Hippocampal formation (tissue), 2 donors: ENCODE measurements around the gene SMOC2.

Source experiments
- DNase-seq, 2 donors: peaks; one replicate each; lab custom pipeline; 2025; lab: John Stamatoyannopoulos, UW

SMOC2 gene, protein sequence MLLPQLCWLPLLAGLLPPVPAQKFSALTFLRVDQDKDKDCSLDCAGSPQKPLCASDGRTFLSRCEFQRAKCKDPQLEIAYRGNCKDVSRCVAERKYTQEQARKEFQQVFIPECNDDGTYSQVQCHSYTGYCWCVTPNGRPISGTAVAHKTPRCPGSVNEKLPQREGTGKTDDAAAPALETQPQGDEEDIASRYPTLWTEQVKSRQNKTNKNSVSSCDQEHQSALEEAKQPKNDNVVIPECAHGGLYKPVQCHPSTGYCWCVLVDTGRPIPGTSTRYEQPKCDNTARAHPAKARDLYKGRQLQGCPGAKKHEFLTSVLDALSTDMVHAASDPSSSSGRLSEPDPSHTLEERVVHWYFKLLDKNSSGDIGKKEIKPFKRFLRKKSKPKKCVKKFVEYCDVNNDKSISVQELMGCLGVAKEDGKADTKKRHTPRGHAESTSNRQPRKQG

DNA sequence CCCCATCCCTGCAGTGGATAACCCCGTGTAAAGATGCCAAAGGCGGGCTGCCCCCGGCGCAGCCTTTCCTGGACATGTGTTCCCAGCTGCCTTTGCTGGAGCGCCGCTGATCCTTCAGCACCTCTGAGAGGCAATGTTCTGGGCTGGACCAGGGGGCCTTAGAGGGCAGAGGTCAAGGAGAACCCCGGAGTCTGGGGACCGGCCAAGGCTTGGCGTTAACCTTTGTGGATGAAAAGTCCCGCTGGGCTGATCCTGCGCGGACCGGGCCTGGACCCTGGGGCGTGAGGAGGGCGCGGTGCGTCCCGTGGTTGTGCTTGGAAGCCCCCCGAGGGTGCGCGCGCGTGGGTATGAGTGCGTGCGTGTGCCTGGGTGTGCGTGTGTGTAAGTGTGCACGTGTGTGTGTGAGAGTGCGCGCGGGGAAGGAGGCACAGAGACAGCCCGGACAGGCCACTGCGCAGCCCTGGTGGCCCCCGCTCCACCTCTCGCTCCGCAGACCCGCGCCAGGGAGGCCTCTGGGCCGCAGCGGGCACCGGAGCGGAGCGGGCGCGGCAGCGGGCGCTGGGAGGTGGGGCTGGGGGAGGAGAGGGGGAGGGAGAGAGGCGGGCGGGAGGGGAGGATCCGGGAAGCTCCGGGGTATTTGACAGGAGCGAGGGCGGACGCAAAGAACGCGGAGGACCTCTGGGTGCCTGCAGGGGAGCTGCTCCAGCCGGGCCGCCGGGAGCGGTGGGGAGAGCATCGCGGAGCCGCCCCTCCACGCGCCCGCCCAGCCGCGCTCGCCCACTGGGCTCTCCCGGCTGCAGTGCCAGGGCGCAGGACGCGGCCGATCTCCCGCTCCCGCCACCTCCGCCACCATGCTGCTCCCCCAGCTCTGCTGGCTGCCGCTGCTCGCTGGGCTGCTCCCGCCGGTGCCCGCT is at the start of gene SMOC2:
TSS of gene SMOC2 (plus strand) at position 665 of the 914 bp plus-strand sequence. CDS start at position 852, 187 bp downstream.
- DNase-seq = no peak

DNA sequence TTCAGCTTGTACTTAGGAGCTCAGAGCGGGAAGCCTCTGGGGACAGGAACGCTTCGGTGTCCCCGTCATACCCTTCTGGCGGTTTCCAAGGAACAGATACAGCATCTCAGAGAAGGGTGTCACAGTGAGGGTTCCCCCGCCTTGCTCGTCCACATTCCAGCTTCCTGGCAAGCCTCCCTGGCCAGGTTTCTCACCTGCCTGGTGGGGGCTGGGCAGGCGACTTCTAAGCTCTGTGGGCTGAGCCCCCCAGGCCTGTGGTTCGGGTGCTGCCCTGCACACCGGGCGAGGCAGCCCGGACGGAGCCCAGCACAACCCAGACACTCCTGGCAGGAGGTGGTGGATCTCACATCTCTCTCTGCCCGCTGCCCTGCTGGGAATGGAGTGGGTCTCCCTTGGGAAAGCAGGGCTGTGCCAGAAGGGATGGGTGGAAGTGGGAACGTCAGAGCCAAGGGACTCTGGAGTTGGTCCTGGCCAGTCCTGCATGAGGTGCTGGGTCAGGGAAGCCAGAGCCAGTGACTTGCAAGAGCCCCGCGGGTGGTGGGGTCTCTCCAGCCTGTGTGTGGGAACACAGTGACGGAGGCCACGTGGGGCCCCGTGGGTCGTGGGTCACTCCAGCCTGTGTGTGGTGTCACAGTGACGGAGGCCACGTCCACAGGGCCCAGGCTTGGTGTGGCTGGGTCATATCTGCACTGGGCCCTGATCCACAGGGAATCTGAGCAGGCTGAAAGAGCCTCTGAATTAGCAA is 47.7 kb upstream of the SMOC2 start:
- DNase-seq = no peak

DNA sequence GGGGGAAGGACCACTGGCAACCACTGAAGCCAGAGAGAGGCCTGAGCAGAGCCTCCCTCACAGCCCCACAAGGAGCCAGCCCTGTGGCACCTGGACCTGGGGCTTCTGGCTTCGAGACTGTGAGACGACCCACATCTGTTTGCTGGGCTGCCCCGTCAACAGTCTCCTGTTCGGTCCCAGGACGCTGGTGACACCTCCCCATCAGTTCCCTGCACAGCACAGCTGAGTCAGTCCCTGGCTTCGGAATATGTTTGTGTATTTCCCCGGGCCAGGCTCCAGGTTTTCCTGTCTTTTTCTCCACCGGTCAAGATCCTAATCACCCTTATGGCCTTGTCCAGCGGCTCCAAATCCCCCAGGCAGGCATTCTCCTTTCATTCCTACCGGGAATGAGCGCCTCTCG is 46.4 kb upstream of the SMOC2 start:
- DNase-seq = no peak

DNA sequence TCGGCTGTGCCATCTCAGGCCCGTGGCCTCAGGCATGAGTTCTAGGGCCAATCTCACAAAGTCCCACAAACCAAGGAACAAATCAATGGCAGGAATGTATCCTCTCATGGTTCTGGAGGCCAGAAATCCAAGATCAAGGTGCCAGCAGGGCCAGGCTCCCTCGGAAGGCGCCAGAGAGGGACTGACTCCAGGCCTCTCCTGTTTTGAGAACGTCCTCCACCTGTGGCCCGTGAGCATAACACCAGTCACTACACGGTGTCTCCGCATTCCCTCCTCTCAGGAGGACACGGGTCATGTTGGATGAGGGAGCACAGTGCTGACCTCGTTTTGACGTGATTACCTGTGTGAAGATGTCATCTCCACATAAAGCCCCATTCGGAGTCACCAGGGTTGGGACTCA is 45.0 kb upstream of the SMOC2 start:
- no peak for DNase-seq

DNA sequence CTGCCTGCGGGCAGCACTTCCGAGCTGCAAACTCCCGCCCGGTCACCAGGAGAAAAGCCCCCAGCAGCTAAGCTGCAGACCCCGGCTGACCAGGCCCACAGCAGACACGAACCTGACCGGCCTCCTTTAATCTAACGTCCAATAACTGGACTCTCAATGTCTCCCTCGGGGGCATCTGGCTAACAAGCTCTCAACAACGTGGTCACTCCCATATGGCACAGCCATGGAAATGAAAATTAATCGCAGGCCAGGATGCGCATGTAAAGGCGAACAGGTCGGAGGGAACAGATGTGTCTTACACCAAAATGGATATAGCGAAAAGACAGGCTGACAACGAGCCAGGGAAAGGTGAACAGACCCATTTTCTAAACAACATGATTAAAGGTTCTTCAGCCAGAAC is 44.4 kb upstream of the SMOC2 start:
- DNase-seq = no peak

DNA sequence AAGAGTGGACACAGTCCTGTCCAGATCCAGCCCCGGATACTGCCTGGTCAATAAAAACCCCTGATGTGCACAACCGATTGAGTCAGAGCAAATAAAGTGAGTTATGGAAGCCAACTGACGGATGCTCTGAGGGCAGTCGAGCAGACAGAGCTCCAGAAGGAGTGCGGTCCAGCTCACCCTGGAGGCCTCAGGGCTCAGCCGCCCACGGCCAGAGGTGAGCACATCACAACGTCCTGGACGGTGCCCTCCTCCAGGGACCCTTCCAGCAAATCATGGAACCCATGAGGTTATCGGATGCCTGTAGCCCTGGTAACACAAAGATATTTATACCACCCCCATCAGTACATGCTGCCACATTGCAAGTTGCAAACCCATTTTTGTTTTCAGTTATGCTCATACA is 44.0 kb upstream of the SMOC2 start:
- DNase-seq = no peak

DNA sequence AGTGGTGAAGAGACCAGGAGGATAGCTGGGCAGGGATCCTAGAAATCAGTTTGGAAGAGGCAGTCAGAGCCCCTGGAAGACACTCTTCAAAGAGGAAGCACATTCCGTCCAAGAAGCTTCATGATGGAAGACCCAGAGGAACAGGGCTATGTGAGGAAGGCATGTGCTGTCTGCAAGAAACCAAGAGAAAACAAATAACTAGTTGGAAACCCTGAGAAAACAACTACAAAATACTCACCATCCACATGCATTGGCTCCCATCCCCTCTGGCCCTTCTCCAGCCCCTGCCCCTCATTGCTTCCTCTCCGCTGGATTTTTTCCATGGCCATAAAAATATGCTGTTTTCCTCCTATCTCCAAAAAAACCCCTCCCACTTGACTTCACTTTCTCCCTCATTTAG is 40.9 kb upstream of the SMOC2 start:
- DNase-seq = no peak

DNA sequence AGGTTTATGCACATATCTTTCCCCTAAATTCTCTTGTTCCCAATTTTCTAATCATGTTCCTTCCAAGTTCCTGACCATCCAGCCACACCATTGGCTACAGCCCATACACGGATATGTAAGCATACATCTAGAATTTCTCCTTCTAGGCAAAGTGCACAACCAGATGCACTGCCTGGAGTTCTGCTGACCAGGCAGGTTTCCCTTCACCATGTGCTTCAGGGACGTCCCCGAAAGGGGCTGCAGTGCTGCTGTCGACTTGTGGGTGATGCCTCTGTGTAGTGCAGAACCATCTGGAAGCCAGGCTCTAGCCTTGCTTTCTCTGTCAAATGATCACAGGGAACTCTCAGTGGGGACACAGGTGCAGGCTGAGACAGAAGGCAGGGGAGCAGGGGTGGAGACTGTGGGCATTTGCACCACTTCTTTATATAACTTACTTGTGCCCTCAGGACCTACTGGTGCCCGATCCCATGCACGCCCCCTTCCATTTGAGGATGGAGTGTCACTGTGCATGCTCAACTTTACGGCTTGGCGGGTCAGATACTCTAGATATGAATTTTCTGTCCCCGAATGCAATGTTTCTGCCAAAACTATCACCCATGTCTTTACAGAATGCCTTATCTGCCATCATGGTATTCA is 37.5 kb upstream of the SMOC2 start:
- DNase-seq = no peak

DNA sequence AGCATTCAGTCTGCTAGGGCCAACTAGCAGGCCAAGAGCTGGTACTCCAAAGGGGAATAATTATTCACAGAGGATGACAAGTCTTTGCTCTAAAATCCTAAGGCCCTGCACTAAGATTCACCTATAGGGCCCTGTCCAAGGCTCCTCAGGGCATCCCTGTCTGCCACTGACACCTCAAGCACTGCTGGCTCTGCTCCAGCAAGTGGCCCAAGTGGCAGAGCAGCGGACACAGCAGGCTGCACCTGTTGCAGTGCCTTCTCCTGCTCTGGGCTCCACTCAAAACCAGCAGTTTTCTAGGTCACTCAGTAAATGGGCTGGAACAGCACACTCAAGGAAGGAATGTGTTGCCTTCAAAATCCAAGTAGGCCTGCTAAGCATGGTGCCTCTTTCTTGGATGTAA is 36.4 kb upstream of the SMOC2 start:
- no peak for DNase-seq

DNA sequence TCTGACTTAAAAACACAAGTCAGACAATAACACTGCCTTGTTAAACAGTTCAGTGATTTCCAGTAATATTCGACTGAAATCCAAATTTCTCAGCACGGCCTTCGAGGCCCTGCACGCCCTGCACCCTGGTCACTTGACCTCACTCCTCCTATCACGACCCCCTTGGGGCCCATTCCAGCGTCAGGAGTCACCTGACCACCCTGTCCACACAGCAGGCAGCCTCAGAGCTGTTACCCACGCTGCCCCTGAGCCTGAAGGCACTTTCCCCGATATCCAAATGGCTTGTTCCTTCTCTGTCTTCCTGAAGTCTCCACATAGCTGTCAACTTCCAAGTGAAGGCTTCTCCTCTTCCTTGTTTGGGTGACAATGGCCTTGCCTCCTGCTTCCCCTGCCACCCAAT is 33.1 kb upstream of the SMOC2 start:
- DNase-seq = no peak

DNA sequence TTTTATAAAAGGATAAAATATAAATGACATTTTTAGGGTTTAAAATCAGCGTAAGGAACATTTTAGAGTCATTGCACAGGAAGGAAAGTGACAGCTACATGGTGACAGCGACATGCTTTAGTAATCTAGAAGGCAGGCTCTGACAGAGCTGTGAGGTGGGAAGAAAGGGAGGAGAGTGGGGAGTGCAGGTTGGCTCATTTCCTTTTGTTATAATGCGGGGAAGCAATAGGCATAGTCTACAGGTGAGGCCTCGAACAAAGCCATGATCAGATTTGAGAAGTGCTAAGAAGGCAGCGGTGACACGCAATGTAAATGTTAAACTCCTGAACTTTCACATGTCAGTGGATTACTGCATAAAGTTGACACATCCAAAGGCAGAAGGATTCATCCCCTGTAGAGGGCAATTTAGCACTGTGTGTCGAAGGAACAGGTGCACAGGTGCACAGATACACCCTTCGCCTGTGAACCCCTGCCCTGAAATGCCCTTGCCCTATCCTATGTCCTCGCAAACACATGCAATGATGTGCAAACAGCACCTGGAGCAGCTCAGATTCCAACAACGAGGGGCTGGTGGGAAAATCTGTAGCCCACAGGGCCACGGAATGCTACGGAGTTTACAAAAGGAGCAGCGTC is 32.4 kb upstream of the SMOC2 start:
- no peak for DNase-seq

DNA sequence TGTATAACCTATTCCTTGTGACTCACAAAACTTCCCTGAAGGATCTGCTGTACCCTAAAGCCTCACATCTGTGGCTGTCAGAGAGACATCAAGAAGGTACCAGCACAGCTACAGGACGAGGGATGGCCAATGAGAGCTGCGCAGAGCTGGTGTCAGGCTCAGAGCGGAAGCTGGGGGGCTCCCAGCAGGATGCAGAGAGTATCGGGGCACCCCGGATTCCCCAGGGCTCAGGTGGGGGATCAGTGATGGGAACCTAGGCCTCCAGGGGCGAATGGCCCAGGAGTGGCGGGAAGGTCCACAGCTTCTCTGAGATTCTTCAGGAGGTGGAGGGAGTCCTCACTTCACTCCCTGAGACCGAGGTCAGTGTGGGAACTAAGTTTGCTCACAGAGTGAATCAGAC is 30.9 kb upstream of the SMOC2 start:
- DNase-seq = no peak

DNA sequence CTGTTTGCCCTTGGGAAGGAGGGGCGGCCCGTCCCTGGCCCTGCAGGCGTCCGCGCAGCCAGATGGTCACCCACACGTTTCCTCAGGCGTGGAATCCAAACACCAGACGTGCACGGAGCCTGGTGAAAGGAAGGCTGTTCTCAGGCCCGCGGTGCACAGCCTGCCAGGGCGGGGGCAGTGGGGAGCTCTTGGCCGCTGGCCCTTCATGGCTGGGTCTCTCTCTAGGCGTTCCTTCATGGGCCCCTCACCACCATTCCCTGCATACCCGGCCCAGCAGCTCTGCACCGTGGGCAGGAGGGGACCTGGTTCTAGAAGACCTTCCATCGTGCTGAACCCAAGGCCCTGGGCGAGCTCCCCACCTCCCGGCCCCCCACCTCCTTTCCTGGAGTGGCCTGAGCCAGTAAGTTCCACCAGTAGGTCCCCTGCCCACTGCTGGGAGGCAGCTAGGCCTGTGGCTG is 30.4 kb upstream of the SMOC2 start:
- no peak for DNase-seq

DNA sequence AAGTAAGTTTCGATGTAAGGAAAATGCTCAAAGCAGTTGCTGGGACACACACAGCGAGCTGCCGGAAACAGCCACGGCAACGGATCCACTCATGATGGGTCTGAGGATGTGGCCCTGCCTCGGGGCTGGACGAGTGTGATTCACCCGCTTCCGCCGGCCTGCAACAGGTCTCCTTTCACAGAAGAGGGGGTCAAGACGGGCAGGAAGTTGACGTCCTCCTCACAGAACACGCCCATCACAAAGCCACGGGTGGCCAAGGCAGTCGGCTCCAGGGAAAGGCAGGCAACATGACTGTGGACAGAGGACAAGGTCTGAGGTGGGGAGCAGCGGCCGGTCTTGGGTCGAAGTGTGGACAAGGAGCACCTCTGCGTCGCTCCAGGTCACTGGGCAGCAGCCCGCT is 29.9 kb upstream of the SMOC2 start:
- no peak for DNase-seq

DNA sequence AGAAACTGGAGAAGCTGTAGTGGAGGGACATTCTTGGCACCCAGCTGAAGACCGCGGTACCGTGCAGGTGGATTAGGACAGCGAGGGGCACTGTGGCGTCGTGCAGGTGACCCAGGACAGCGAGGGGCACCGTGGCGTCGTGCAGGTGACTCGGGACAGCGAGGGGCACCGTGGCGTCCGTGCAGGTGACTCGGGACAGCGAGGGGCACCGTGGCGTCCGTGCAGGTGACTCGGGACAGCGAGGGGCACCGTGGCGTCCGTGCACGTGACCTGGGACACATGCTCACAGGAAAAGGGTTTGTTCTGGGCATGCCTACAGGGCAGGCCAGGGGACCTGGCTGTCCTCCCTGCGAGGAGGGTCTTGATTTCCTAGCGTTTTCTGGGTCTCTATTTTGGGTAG is 29.2 kb upstream of the SMOC2 start:
- DNase-seq = no peak

DNA sequence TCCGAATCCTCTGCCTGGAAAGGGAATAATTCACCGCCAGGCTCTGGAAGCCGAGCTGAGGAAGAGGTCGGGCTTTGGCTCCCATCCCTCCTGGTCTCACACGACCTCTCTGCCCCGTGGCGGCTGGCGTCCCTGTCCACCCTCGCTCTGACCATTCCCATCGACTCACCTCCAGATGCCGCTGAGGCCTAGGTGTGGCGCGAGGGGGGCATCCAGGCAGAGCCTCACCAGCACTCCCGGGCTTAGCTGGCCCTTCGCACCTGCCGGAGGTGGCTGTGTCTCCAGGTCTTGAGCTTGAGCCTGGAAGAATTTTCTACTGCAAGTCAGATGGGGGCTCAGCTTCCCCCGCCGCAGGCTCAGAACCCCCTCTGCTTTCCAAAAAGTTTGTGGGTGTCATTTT is 28.5 kb upstream of the SMOC2 start:
- no peak for DNase-seq

DNA sequence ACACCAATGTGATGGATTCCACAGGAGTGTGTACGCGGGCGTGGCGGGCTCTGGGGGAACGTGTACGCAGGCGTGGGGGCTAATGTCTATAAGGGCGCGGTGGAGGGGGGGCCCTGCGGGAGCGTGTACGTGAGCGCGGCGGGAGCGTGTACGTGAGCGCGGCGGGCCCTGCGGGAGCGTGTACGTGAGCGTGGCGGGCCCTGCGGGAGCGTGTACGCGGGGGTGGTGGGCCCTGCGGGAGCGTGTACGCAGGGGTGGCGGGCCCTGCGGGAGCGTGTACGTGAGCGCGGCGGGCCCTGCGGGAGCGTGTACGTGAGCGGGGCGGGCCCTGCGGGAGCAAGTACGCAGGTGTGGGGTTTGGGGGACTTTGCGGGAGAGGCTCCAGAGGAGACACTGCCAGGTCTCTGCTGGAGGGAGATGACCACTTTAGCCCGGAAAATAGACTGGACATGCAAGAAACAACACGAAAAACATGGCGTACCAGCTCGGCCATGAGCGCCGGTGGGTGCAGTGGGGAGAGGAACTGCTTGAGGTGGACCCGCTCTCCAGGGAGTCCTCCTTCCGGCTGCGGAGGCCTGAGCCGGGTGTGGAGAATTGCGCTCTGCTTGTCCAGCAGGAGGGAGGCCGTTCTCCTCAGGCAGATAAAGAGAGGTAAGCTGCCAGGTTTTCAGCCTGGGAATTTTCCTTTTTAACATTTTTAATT is 27.8 kb upstream of the SMOC2 start:
- no peak for DNase-seq

DNA sequence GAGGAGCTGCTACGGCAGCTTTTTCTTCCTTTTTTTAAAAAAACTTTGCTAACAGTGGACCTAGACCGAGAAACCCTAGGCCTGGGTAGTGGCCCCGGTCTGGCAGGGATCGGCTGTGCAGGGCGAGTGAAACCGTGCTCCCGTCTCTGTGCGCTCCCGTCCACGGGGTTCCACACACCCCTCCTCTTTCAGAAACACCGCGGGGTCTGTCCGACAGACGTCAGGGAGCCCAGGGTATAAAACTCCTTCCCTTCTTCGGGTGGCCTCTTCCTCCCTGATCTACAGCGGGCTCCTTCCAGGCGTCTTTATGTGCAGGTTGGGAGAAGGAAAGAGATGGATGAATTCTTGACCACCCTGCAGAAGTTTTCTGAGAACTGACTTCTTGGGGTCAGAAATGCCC is 27.1 kb upstream of the SMOC2 start:
- no peak for DNase-seq

DNA sequence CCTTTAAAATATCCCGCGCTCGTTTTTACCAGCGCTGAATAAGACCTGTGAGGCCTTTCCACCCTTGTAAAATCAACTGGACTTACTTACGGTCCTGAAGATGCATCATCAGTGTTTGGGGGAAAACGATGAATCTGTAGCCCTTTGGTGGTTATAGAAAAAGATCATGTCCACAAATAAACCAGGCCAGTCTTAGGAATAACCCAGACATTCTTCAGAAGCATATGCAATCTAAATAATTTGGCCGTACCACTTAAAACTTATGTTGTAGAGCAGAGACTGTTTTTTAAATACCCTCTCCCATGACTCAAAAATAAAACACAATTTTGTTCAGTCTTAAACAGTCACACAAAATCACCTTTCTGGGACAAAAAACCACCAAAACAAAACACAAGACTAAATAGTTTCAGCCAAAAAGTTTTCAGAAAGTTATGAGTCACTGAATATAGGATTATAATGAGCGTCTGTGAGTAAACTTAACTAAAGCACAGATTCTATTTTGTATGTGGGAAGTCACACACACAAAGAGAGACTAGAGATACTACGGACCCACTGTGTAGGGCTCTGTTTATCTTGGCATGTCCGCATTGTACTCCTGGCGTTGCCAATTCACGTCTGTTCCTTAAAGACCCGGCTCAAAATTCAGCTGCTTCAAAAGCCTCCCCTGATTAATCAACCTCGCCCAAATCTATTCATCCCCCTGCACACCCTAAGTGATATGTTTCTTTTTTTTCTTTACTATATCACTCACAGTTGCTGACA is 26.5 kb upstream of the SMOC2 start:
- DNase-seq = no peak
